Parathyroid adenoma (tissue), 2 donors: ENCODE data around the gene CACNB2.

Experiments
- H2AFZ ChIP-seq: fragments of 300-600 bp; sonication (generic); one replicate; pipeline ENCODE4 v1.7.0; 2017; ENCODE audit warnings: antibody characterized with exemption, mild to moderate bottlenecking
- H3K27ac ChIP-seq: fragments of 300-600 bp; sonication (generic); one replicate; pipeline ENCODE4 v1.7.0; 2017
- H3K27me3 ChIP-seq: fragments of 300-600 bp; sonication (generic); one replicate; pipeline ENCODE4 v1.7.0; 2017; ENCODE audit warnings: low read length; ENCODE audit not compliant: control insufficient read depth, insufficient read depth
- H3K36me3 ChIP-seq: fragments of 300-600 bp; sonication (generic); one replicate; pipeline ENCODE4 v1.7.0; 2017; ENCODE audit warnings: low read length; ENCODE audit not compliant: control insufficient read depth, insufficient read depth
- H3K4me1 ChIP-seq: fragments of 300-600 bp; sonication (generic); one replicate; pipeline ENCODE4 v1.7.0; 2017; ENCODE audit warnings: control low read depth
- H3K4me2 ChIP-seq: fragments of 300-600 bp; sonication (generic); one replicate; pipeline ENCODE4 v1.7.0; 2017; ENCODE audit warnings: low read length
- H3K4me3 ChIP-seq: fragments of 300-600 bp; sonication (generic); one replicate; pipeline ENCODE4 v1.7.0; 2017; ENCODE audit warnings: low read depth, low read length
- H3K79me2 ChIP-seq: fragments of 300-600 bp; sonication (generic); one replicate; pipeline ENCODE4 v1.7.0; 2017; ENCODE audit warnings: control low read depth
- H3K9ac ChIP-seq: fragments of 300-600 bp; sonication (generic); one replicate; pipeline ENCODE4 v1.7.0; 2017; ENCODE audit warnings: mild to moderate bottlenecking
- H3K9me3 ChIP-seq: fragments of 300-600 bp; sonication (generic); one replicate; pipeline ENCODE4 v1.7.0; 2017; ENCODE audit warnings: low read length; ENCODE audit not compliant: control insufficient read depth
- CTCF ChIP-seq: fragments of 300-600 bp; sonication (generic); IDR thresholded peaks from one replicate; pipeline ENCODE4 v1.7.0; 2017; ENCODE audit warnings: antibody characterized with exemption, mild to moderate bottlenecking
- donor health status: primary hyperparathyroidism.

CACNB2 gene

GRCh38 chr10:18194634-18195033, 54.4 kb downstream of the CACNB2 start:
- Histone ChIP-seq H3K27ac (no peak overlapping the region), H3K9ac (no peak overlapping the region), H3K4me1 (no peaks in the 10 kb centered on the region), H3K27me3 (no peaks in the 10 kb centered on the region), H3K79me2 (no peaks in the 10 kb centered on the region), H3K36me3 (no peaks in the 10 kb centered on the region), H3K9me3 (no peaks in the 10 kb centered on the region), H3K4me3 (no peak overlapping the region), H2AFZ (no peak overlapping the region), H3K4me2 (no peak overlapping the region)
- TF ChIP-seq CTCF: no peak

GRCh38 chr10:18195060-18195799, 55.0 kb downstream of the CACNB2 start:
- H3K27me3 ChIP-seq: no peaks in the 10 kb centered on the region
- no peak for TF ChIP-seq CTCF
- H3K4me2 ChIP-seq: no peak overlapping the region
- no peak overlapping the region for H3K4me3 ChIP-seq
- H3K4me1 ChIP-seq: no peaks in the 10 kb centered on the region
- no peak overlapping the region for H3K27ac ChIP-seq
- no peaks in the 10 kb centered on the region for H3K9me3 ChIP-seq
- no peak overlapping the region for H3K9ac ChIP-seq
- no peaks in the 10 kb centered on the region for H3K36me3 ChIP-seq
- H2AFZ ChIP-seq: no peak overlapping the region
- no peaks in the 10 kb centered on the region for H3K79me2 ChIP-seq

GRCh38 chr10:18196806-18197550, 56.8 kb downstream of the CACNB2 start:
- H2AFZ ChIP-seq: no peak overlapping the region
- no peaks in the 10 kb centered on the region for H3K79me2 ChIP-seq
- H3K27ac ChIP-seq: no peak overlapping the region
- H3K4me3 ChIP-seq: no peak overlapping the region
- H3K4me1 ChIP-seq: no peaks in the 10 kb centered on the region
- no peaks in the 10 kb centered on the region for H3K27me3 ChIP-seq
- no peak for TF ChIP-seq CTCF
- H3K9me3 ChIP-seq: no peaks in the 10 kb centered on the region
- no peak overlapping the region for H3K9ac ChIP-seq
- no peaks in the 10 kb centered on the region for H3K36me3 ChIP-seq
- no peak overlapping the region for H3K4me2 ChIP-seq

GRCh38 chr10:18197706-18198105, 57.5 kb downstream of the CACNB2 start:
- Histone ChIP-seq H2AFZ (no peak overlapping the region), H3K4me1 (no peaks in the 10 kb centered on the region), H3K9me3 (no peaks in the 10 kb centered on the region), H3K4me3 (no peak overlapping the region), H3K4me2 (no peak overlapping the region), H3K36me3 (no peaks in the 10 kb centered on the region), H3K27me3 (no peaks in the 10 kb centered on the region), H3K9ac (no peak overlapping the region), H3K27ac (no peak overlapping the region), H3K79me2 (no peaks in the 10 kb centered on the region)
- no peak for TF ChIP-seq CTCF
